HG02885 (cell line): ENCODE data around the gene NHS.
A peak's percentile ranks its signal among the peaks of the same experiment; 100 is the strongest.

Source experiments
- ATAC-seq: cut with Tn5 transposase; IDR thresholded peaks from one replicate; pipeline ENCODE4 v1.9.1; 2021; ENCODE audit warnings: mild to moderate bottlenecking; ENCODE audit not compliant: unreplicated experiment, poor library complexity

Gene NHS

GRCh38 chrX:17531500-17531899 lies 156.5 kb downstream of the NHS start:
- ATAC-seq, result no peak

DNA sequence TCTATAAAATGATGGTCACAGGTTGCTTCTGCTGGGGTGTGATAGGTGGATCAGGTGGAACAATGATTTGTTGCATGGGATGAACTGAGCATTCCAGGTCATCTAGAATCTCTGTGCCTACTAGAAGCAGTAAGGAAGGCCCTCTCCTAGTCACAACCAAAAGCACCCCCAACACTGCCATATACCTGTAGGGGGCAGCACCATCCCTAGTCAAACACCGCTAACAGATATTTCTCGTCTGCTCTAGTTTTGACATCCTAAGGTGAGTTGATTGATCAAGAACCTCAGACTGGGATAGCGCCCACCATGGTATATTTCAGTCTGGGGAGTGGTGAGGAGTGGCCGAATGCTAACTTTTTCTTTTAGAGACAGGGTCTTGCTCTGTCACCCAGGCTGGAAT lies 160.2 kb downstream of the NHS start:
- no peak for ATAC-seq

DNA sequence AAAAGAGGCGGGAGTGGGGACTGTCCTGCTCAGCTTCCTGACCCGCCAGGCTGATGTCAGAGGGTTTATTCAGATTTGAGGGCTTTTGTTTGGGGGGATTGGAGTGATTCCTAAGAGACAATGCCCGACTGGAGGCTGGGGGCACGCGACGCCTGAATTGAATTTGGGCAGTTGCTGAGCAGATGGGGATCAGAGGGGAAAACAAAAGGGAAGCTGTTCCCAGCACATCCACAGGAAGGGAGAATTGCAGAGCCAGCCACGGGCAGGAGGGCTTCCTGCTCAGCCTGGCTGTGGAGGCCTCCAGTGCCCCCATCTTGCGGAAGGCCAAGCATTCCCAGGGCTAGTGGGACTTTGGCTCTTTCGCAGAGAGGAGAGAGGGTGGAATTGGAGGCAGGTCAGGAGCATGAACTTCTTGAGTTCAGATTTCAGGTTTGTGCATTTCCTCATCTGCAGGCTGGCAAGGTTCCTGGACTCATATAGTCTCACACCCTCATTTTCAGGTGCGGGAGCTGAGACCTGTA lies 162.8 kb downstream of the NHS start:
- no peak for ATAC-seq

GRCh38 chrX:17542123-17542522 lies 167.1 kb downstream of the NHS start:
- ATAC-seq, result no peak

DNA sequence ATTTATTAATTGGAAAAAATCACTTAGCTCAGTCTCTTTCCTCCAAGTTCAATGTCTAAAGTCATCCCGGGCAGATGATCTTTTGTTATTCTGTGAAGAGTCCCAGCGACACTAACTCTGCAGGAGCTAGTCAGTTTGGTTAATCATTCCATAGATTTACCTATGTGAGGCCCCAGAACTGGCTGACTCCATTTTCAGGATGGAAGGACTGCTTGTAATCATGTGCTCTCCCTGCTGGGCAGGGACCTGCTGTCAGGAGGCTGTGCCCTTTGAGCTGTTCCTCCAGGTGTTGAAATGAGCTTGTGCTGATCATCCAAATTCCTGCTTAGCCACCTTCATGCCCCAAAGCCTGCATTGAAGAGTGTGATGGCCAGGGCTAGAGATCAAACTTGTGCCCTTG lies 169.8 kb downstream of the NHS start:
- ATAC-seq, result no peak

DNA sequence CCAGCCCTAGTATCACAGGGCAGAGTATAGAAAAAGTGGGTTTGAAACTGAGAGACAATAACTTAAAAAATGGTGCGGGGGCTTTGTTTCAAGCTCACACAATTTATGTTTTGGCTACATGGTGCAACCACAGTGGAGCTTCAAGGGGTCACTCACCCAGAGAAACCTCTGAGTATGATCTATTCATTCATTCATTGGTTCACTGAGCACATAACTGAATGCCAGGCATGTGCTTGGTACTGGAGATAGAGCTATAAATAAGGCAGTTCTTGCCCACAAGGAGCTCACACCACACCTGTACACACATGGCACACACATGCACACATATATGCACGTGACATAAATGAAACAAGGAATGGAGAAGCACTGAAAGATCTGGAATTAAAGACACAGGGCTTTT lies 171.4 kb downstream of the NHS start:
- no peak for ATAC-seq

DNA sequence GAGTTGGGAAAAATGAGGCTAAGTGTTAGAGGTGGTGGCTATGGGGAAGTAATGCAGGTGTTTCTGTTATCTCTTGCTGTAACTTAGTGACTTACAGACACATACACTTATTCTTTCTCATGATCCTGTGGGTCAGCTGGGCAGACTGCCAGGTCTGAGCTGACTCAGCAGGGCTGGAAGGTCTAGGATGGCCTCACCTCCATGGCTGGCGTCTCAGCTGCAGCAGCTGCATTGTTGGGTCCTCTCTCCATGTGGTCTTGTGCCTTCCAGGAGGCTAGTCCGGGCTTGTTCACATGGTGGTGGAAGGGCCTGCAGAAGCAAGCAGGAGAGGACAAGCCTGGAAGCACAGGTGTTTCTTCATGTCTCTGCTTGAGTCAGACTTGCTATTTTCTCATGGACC lies 172.7 kb downstream of the NHS start:
- peak; percentile 64 for ATAC-seq

DNA sequence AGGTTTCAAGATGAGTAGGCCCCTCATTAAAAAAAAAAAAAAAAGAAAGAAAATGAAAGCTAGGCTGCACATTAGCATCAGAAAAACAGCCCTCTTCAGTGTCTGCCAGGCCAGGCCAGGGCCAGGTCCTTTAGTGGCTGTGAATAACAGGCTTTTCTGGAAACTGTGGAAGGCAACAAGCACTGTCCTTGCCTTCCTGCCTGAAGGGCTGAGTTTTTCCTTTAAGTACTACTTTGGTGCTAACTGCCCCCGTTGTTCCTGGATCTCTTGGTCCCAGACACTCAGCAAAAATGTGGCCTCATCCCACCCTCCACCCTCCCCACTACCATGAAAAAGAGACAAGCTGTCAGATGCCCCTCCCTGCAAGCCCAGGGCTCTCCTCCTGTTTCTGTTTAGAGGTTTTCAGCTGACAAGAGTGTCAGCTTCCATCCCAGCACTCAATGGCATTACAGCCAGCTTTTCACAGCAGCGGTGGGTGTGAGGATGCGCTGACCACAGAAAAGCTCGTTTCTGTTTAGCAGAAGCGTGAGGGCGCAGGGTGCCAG lies 174.2 kb downstream of the NHS start:
- ATAC-seq, result no peak

- ATAC-seq, result no peak
Measured at GRCh38 chrX:17550011-17550410, 175.0 kb downstream of the NHS start.

GRCh38 chrX:17552044-17552650 lies 177.1 kb downstream of the NHS start:
- no peak for ATAC-seq

DNA sequence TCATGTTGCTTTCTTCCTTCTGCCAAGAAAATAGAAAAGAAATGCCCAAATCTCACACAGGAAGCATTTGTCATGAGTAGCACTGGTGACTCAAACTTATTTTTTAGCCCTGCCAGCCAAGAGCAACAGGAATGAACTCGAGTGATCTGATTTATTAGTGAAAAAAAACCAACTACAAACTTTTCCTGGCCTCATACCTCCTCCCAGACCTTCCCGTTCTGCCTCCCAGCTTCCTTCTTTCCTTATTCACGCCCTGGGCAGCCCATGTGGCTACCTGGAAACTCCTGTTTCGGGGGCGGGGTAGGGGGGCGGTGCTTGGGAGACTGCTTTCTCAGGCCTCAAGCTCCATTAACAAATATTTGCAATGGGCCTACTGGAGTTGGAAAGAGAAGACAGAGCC lies 178.5 kb downstream of the NHS start:
- ATAC-seq, result no peak

DNA sequence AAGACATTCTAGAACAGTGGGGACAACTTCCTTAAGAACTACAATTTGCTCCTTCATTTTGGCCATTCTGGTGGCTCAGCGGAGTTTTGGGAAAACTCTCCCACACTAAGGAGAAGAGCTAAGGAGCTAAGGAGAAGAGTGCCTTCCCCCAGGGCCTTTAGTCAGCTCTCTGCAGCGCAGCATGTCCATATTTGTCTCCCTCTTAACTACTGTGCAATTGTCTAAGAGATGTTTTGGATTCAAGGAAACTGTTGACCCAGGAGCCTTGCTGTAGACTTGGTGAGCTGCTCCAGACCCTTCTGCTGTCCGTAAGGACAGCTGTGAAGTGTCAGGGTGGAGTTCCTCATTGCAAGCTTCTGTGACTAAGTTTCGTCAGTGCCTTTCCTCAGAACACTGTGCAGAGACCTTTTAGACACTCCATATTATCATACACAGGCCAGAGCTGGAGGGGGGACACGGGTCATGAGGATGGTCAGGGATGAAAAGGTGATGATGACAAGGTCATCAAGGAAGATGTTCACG lies 179.0 kb downstream of the NHS start:
- ATAC-seq, result no peak

GRCh38 chrX:17554914-17555313 lies 179.9 kb downstream of the NHS start:
- no peak for ATAC-seq

- no peak for ATAC-seq
Measured at GRCh38 chrX:17555846-17556245, 180.8 kb downstream of the NHS start.

- ATAC-seq, result no peak
Measured at GRCh38 chrX:17559728-17560379, 184.9 kb downstream of the NHS start.

GRCh38 chrX:17560385-17560784 lies 185.4 kb downstream of the NHS start:
- ATAC-seq, result no peak

- ATAC-seq, result no peak
Measured at GRCh38 chrX:17563076-17563475, 188.1 kb downstream of the NHS start.

DNA sequence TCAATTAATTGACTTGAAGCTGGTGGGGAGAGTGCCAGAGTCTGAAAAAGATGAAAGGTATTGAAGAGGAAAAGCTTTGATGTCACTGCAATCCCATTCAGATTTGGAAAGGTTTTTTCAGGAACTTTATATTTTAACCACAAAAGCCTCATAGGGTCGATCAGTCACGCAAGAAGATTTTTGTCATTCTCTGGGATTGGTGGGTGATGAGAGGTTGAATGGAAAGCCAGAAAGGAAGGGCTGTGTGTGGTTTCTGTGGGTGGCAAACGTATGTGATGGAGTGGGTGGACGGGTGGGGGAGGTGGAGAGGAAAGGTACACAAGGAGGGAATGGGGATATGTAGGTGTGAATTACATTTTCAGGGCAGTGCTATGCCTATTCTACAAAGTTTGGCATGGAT lies 188.5 kb downstream of the NHS start:
- no peak for ATAC-seq

DNA sequence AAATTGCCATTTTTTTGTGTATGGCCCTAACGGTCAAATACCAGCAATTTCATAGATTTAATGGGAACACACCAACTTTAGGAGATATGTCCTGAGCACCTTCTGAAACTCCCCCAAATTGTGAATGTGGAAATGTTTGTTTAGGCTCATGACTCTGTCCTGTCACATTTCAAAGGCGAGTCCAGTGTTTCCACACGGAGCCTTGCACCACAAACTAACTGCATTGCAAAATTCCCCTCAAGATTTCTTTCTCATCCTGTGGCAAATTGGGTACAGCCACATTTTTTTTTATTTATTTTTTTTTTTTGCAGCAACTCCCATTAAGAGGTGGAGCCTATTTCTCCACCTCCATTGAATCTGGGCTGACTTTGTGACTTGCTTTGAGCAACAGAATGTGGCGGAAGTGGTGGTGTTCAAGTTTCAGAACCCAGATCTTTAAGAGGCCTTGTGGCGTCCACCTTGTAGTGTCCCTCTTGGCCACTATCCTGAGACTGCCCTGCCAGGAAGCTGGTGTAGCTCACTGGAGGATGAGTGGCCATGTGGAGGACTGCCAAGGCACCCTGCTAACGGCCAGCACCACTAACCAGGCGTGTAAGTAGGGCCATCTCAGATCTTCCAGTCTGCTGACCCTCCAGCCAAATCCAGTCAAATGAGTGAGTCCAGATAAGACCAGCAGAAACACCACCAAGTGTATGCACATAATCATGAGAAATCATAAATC lies 189.8 kb downstream of the NHS start:
- no peak for ATAC-seq

GRCh38 chrX:17566740-17567139 lies 191.7 kb downstream of the NHS start:
- no peak for ATAC-seq

DNA sequence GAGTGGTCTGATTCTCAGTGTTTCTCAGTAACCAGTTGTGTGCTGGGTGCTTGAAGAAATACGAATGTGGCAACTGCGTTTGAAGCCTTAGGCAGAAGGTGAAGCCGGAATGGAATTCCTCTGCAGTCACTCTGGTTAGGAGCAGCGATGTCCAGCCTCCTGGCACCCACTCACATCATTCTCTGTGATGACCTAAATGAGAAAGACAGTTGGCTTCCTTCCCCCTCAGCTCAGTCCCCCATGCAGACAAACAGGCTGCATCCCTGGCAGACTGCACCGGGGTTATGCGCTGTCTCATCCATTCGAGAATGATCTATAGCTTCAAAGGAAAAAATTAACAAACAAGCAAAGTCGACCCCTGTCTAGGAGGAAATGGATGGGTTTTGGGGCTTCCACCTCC lies 192.2 kb downstream of the NHS start:
- no peak for ATAC-seq
